Ramos (cell line): ENCODE results near the gene ZFP91.
"Not testable (repeated sequence)": the region's sequence is repeated elsewhere in the genome, so short reads cannot be mapped to it uniquely, and the experiment has no call there.

Source experiments
- in situ Hi-C: fragments of 300-500 bp; cut with MboI; formaldehyde crosslinking; loops from one replicate; pipeline ENCODE4 v1.14.3; 2022; ENCODE audit warnings: low sequenced_read_pairs; ENCODE audit not compliant: unreplicated experiment

The ZFP91 gene

GRCh38 chr11:58578635-58579191 lies at the start of gene ZFP91:
Gene ZFP91, plus strand, starts transcription at chr11:58579063. Its CDS starts 219 bp downstream, at chr11:58579282.
- in situ Hi-C loops = loop anchor here (25.0 kb wide), 1 partner anchor 534 kb away; the partner anchor contains the start of gene FAM111B

- in situ Hi-C loops = no loop called here
These were observed 48.6 kb upstream of the ZFP91 start for GRCh38 chr11:58530236-58530635.

GRCh38 chr11:58531865-58532341 lies 47.0 kb upstream of the ZFP91 start:
- in situ Hi-C loops = no loop called here

DNA sequence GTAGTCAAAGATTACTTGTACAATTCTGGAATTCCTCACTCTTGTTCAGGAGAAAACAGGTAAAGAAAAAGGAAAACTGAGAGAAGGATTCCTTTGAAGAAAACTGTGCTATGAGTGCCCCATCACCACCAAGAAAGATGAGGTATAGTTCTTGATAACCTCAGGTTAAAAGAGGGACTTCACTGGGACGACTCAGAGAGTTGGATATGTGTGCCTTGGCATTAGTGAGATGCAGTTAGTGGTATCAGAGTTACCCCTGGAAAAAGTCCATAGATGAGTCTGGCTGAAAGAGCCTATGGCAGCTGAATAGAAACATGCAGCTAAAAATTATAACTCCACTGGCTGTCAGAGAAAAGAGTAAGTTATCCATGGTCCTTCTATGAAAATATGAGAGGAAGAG lies 32.0 kb upstream of the ZFP91 start:
- in situ Hi-C loops = no loop called here

DNA sequence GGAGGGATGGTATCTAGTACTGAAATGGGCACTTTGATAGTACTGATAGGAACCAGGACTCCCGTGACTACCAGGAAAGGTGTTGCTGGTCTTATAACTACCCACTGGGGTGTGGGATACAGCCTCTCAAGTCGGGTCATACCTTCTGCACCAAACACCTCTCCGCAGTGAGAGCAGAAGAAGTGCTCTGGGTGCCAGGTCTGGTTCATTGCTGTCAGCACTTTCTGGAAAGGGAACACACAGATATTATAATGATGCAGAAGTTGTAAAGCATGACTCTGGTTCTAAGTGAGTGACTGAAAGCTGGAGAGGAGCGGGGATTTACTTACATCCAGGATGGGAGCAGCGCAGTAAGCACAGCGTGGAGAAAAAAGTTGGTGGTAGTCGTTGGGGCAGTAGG lies 29.2 kb upstream of the ZFP91 start:
- in situ Hi-C loops = no loop called here

DNA sequence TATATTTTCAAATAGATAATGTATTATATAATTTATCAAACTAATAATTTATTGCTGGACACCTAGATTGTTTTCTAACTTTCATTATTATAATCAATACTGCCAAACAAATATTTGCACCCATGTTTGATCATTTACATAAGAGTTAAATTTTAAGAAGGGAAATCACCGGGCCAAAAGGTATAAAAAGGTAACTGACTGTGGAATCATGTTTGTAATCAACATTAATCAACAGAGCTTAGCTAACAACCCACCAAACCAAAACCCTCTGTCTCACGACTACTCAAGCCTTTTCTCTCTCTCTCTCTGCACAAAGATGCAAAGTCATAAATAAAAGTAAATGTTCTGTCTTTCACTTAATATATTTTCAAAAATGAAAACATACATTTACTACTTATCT lies 18.0 kb upstream of the ZFP91 start:
- in situ Hi-C loops = no loop called here

DNA sequence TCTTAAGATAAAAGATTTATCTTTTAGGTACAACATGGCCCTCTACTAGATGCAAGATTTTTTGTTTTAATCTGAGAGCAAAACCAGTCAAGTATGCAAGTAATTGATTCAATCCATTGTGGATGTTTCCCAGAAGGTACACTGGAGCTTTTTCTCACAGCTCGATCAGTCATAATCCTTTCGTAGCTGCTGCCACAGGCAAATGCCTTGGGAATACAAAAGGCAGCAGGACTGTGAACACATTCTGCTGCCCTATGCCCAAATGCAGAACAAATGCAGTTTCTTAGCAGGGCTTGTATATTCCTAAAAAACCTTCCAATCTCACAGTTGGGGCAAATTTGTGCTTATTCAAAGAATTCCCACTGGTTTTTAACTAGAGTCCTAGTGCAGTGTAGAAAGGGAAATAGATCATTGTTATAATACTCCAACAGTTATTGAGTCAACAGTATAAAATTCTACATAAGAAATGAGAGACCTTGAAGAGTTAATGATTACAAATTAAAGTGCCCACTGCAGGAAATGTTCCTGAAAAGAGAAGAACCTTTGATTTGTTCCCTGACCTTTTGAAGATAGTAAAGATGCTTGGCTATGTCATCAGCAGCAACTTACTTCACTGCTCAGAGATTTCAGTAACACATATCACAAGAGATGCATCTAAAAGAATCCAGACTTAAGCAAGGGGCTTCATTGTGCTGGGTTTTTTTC lies 17.3 kb upstream of the ZFP91 start:
- in situ Hi-C loops = no loop called here

DNA sequence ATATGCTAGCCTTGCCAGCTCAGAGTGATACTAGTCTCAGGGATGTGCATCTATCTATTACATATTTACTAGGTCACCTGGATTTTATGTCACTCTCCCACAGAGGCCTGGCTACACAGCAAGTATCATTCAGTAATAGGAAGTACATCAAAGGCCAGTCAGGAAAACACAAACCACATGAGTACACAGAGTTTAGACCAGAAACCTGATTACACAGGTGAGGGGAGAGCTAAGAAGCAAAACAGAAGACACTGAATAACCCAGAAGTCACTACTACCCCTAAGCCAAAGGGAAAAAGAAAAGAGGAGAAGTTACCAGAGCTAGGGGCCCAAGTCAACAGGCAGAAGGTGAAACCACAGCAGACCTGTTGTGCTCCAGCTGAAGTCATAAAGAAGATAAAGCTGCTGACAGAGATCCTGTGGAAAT lies 16.5 kb upstream of the ZFP91 start:
- in situ Hi-C loops = no loop called here

GRCh38 chr11:58564231-58564630 lies 14.6 kb upstream of the ZFP91 start:
- in situ Hi-C loops = no loop called here

- in situ Hi-C loops = no loop called here
These were observed 10.9 kb upstream of the ZFP91 start for GRCh38 chr11:58567889-58568512.

GRCh38 chr11:58572906-58573305 lies 6.0 kb upstream of the ZFP91 start:
- in situ Hi-C loops = not testable (repeated sequence)

- in situ Hi-C loops = no loop called here
These were observed 5.3 kb upstream of the ZFP91 start for GRCh38 chr11:58573451-58574104.

GRCh38 chr11:58574881-58575280 lies 4.0 kb upstream of the ZFP91 start:
- in situ Hi-C loops = loop anchor here (25.0 kb wide), 1 partner anchor 537 kb away; the partner anchor contains the start of gene FAM111B

DNA sequence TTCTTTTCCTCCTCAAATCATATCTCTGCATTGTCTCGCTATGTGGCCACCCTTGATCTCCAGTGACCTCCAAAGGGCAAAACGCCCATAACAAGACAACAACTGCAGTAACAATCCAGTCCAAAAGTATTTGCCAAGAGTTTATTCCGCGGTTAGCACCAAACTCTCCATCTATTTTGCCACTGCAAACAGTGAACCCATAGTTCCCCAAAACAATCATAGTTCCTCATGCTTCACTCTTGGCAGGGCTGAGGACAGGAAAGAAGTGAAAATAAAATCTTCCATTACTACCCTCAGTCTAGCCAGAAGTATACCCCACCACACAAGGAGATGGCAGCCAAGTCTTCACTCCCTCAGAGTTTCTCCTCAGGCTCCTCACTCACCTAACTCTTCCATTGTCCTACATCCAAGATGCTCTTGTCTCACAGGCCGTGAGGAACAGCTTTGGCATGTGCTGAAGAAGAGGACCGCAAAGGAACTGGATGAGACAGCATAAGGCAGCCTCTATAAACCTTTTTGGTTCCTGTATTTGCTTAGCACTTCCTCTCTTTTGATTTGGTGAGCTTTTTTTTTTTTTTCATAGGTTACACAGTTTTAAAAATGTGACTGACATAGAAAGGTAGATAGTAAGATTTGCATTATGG lies 3.4 kb upstream of the ZFP91 start, which contains the start of gene LPXN:
LPXN (minus strand) TSS at position 480 of the 644 bp plus-strand sequence; CDS start at position 396, 84 bp downstream.
- in situ Hi-C loops = loop anchor here (25.0 kb wide), 1 partner anchor 537 kb away; the partner anchor contains the start of gene FAM111B

DNA sequence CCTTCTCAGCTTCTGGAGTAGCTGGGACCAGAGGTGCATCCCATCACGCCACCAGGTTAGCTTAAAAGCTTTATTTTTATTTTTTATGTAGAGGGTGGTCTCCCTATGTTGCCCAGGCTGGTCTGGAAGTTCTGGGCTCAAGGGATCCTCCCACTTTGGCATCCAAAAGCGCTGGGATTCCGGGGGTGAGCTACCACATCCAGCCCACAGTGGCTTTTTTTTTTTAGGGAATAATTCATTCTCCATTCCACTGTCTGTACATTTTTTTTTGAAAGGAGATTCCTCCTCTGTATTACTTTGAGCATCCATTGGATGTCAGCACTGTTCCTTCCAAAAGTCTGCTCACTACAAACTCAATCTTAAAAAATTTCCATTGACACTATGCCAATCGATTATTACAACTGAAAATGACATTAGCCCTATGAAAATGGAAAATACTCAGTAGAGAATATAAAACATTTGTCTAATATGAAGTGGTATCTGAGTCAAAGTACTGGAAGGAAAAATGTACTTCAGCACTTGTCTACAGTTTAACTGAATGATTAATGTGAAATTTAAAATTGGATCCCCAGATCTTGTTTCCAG lies 1.9 kb upstream of the ZFP91 start:
- in situ Hi-C loops = loop anchor here (25.0 kb wide), 1 partner anchor 535 kb away; the partner anchor contains the start of gene FAM111B

GRCh38 chr11:58577555-58578135 lies 1.2 kb upstream of the ZFP91 start:
- in situ Hi-C loops = loop anchor here (25.0 kb wide), 1 partner anchor 535 kb away; the partner anchor contains the start of gene FAM111B

GRCh38 chr11:58578136-58578634 lies 678 bp upstream of the ZFP91 start:
- in situ Hi-C loops = loop anchor here (25.0 kb wide), 1 partner anchor 534 kb away; the partner anchor contains the start of gene FAM111B

GRCh38 chr11:58579192-58580129 lies 598 bp downstream of the ZFP91 start:
- in situ Hi-C loops = loop anchor here (25.0 kb wide), 1 partner anchor 533 kb away; the partner anchor contains the start of gene FAM111B
